Large intestine (tissue), 3 donors: ENCODE data around the gene PDE4D. TPM values are rescaled to one million over a fixed set of nuclear protein-coding genes. Genes with fewer than 3 reads are reported as not detected.
A peak's percentile ranks its signal among the peaks of the same experiment; 100 is the strongest.

Experiments
- DNase-seq, 2 donors: peaks; one replicate each; pipeline versions ENCODE4 v3.0.0 to v3.0.0-alpha.2; 2013
- H3K27ac ChIP-seq: one replicate; pipeline ENCODE4 v1.5.1; 2013; ENCODE audit warnings: low read length
- H3K27me3 ChIP-seq: 2 replicates; pipeline ENCODE4 v1.6.1; 2013; ENCODE audit warnings: low read length; ENCODE audit not compliant: control insufficient read depth, insufficient read depth
- H3K36me3 ChIP-seq: 2 replicates; pipeline ENCODE4 v1.6.1; 2013; ENCODE audit warnings: low read length; ENCODE audit not compliant: control insufficient read depth, insufficient read depth
- H3K4me1 ChIP-seq: one replicate; pipeline ENCODE4 v1.6.1; 2013; ENCODE audit warnings: low read length; ENCODE audit not compliant: control insufficient read depth, insufficient read depth
- H3K4me3 ChIP-seq: one replicate; pipeline ENCODE4 v1.5.1; 2013; ENCODE audit warnings: low read length
- H3K9me3 ChIP-seq: one replicate; pipeline ENCODE4 v1.6.1; 2013; ENCODE audit warnings: mild to moderate bottlenecking, low read depth, low read length, moderate library complexity; ENCODE audit not compliant: control insufficient read depth
- WGBS: methylation state at CpG from one replicate; pipeline ENCODE4 v1.1.5; 2013; ENCODE audit warnings: low lambda C conversion rate; ENCODE audit not compliant: insufficient coverage; 5-methylcytosine and 5-hydroxymethylcytosine counted together
- polyA plus RNA-seq: library from polyadenylated mRNA; unstranded; fragments of 120-200 nt; gene quantifications from one replicate; pipeline ENCODE4 v1.2.1, GENCODE V29; 2013

Gene PDE4D
- polyA plus RNA-seq, 1 donor, result 13.5 TPM

DNA sequence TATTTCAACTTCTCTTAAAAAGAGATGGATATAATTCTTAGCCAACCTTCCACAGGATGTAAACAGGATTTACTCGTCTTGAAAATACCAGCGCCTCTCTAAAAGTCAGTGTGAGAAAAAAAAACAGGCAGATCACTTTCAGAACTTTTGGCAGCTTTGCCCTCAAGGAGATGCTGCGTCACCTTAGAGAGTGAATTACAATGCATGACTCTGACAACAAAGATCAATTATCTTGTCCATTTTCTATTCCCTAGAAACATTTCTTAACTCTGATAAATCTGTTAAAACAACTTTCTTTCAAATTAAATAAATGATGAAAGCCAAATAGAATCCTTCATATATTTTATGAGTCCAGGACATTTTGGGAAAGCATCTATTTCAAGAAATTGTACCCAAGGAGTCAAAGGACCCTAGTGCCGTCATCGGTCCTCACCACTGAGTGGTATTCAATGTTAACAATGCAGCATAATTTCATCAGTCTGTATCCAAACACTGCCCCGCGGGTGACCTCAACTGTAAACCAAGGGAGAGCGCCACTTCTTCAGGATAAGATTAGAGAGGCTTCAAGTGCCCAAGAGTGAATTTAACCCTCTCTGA, 536.0 kb downstream of the PDE4D start:
- Histone ChIP-seq H3K36me3 (no peaks in the 10 kb centered on the region), H3K4me1 (peaks cover 19% of the 10 kb centered on the region), H3K9me3 (no peaks in the 10 kb centered on the region), H3K4me3 (no peak overlapping the region), H3K27ac (peak overlapping the region; percentile 1), H3K27me3 (no peaks in the 10 kb centered on the region)
- no CpG with 5 or more reads among the region's 8 CpGs for WGBS
- DNase-seq, result peak in 1 of 2 donors; percentile 27

DNA sequence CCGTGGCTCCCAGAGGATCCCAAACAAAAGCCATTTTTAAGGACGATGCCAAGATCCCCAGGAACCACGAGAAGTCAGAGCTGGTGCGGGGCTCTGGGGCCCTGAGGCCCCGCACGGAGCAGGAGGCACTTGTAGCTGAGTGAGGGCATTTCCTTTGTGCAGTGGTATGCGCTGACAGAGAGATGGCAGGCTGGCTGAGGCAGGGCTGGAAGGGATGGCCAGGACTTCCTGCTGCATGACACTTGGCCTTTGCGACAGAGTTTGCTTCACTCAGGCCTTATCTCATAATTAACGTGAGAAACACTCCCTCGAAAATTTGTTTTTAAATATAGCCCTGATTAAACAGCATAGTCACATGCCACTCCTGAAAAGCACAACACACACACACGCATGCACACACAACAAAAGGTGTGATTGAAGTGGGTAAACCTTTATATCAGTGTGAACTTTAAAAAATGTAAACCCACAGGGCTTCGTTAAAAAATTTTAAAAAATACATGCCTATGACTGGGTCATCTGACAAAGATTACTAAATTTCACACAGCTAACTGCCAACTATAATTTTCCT, 536.6 kb downstream of the PDE4D start:
- H3K4me1 ChIP-seq, result peaks cover 19% of the 10 kb centered on the region
- no peak overlapping the region for H3K27ac ChIP-seq
- no peaks in the 10 kb centered on the region for H3K27me3 ChIP-seq
- WGBS, result no CpG with 5 or more reads among the region's 12 CpGs
- no peak overlapping the region for H3K4me3 ChIP-seq
- H3K36me3 ChIP-seq, result no peaks in the 10 kb centered on the region
- no peaks in the 10 kb centered on the region for H3K9me3 ChIP-seq
- DNase-seq, result peak; percentile 49 to 75

DNA sequence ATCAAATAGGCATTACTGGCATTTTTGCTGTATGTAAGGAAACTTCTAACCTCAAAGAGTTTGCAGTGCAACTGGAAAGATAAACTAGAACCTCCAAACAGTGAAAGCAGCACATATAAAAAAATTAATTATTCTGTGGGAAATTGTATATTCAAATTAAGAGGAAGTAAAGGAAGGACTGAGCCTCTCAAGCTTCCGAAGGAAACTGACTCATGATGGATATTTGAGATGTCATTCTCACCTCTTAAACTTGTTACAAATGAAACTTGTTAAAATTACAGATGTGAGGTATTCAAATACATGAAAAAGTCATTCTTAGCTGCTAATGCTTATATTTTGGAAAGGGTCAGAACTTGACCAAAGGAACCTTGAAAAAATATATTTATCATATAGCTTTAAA, 538.7 kb downstream of the PDE4D start:
- no peak for DNase-seq
- Histone ChIP-seq H3K9me3 (no peaks in the 10 kb centered on the region), H3K27ac (no peak overlapping the region), H3K27me3 (no peaks in the 10 kb centered on the region), H3K4me3 (no peak overlapping the region), H3K4me1 (peaks cover 19% of the 10 kb centered on the region), H3K36me3 (no peaks in the 10 kb centered on the region)
- 86% methylated on average over 1 of the region's 1 CpG for WGBS

DNA sequence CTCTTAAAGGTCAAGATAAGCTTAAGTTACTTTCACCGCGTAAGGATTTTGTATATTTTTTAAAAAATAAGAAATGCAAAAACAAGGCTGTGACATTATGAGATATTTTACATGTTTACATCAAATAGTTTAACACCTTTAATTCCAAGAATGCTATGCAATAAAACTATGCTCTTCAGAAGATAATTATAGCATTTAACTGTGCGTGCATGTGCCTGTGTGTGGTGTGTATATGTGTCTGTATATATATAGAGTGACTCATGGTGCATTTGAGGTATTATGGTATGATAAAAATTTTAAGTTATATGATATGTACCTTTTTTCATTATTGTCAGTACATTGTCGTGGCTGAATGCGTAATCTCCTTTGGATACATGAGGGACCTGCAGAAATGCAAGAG, 539.3 kb downstream of the PDE4D start:
- Histone ChIP-seq H3K4me3 (no peak overlapping the region), H3K27me3 (no peaks in the 10 kb centered on the region), H3K27ac (no peak overlapping the region), H3K9me3 (no peaks in the 10 kb centered on the region), H3K4me1 (peaks cover 19% of the 10 kb centered on the region), H3K36me3 (no peaks in the 10 kb centered on the region)
- DNase-seq, result no peak
- 100% methylated on average over 2 of the region's 5 CpGs for WGBS

DNA sequence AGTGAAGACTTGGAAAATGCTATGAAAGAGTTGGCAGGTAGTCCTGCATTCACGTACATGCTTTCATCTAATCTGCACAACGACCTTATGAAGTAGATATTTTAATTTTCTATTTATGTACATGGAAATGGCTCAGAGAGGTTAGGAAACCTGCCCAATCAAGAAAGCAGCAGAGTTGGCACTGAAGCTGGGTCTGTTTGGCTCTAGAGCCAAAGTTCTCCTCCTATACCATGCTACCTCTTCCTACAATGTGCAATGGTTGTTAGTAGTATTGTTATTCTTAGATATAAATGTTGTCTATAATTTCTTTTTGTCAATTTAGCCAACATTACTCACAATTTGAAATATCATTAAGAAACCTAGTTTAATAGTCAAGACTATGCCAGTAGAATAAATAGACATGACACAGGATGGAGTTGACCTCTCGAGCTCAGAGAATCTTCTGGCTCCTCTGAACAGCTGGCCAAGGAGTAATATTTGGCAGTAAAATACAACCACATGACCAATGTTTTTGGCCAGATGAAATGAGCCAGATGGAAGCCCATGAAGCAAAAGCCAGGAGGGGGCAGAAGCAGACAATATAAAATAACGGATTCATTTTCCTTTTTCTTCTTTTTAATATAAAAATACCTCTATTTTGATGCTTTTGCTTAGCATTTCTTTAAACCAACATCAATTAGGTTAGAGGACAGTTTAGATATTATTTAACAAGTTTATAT, 542.3 kb downstream of the PDE4D start:
- Histone ChIP-seq H3K27me3 (no peaks in the 10 kb centered on the region), H3K9me3 (no peaks in the 10 kb centered on the region), H3K27ac (no peak overlapping the region), H3K4me3 (no peak overlapping the region), H3K36me3 (no peaks in the 10 kb centered on the region), H3K4me1 (no peaks in the 10 kb centered on the region)
- peak in 1 of 2 donors; percentile 8 for DNase-seq
- 83% methylated on average over 1 of the region's 4 CpGs for WGBS

GRCh38 chr5:59348189-59348588, 545.3 kb downstream of the PDE4D start:
- no peak for DNase-seq
- Histone ChIP-seq H3K27me3 (no peaks in the 10 kb centered on the region), H3K36me3 (no peaks in the 10 kb centered on the region), H3K9me3 (no peaks in the 10 kb centered on the region), H3K4me1 (no peaks in the 10 kb centered on the region), H3K27ac (no peak overlapping the region), H3K4me3 (no peak overlapping the region)

GRCh38 chr5:59346982-59347381, 546.5 kb downstream of the PDE4D start:
- no peak overlapping the region for H3K27ac ChIP-seq

GRCh38 chr5:59346514-59346913, 547.0 kb downstream of the PDE4D start:
- no peak overlapping the region for H3K4me3 ChIP-seq
- no peaks in the 10 kb centered on the region for H3K36me3 ChIP-seq
- no peak for DNase-seq
- H3K27ac ChIP-seq, result no peak overlapping the region
- H3K9me3 ChIP-seq, result no peaks in the 10 kb centered on the region
- 72% methylated on average over 2 of the region's 7 CpGs for WGBS
- H3K27me3 ChIP-seq, result no peaks in the 10 kb centered on the region
- no peaks in the 10 kb centered on the region for H3K4me1 ChIP-seq

More at GRCh38 chr5:59346982-59347381, 546.5 kb downstream of the PDE4D start:
- Histone ChIP-seq H3K36me3 (no peaks in the 10 kb centered on the region), H3K4me3 (no peak overlapping the region), H3K4me1 (no peaks in the 10 kb centered on the region), H3K27me3 (no peaks in the 10 kb centered on the region), H3K9me3 (no peaks in the 10 kb centered on the region)
- DNase-seq, result no peak
- 91% methylated on average over 1 of the region's 1 CpG for WGBS

GRCh38 chr5:59342181-59342580, 551.3 kb downstream of the PDE4D start:
- Histone ChIP-seq H3K27me3 (no peaks in the 10 kb centered on the region), H3K36me3 (no peaks in the 10 kb centered on the region), H3K9me3 (no peaks in the 10 kb centered on the region), H3K4me1 (no peaks in the 10 kb centered on the region), H3K27ac (no peak overlapping the region), H3K4me3 (no peak overlapping the region)
- WGBS, result no CpG with 5 or more reads among the region's 3 CpGs
- no peak for DNase-seq

DNA sequence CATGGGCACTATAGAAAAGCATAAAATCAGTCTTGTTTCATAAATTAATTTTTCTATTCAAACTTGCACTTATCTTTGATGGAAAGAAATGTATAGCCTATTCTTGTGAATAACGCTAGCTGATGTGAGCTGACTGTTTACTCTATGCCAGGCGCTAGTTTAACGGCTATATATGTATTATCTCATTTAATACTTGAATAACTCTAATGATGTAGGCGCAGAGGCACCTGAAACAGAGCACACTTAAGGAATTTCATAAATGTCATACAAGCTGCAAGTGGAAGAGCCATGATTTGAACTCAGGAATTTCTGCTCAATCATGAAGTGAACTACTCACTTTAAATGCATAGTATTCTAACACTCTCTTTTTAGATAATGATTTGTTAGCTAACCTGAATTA, 551.8 kb downstream of the PDE4D start:
- no peak for DNase-seq
- Histone ChIP-seq H3K27me3 (no peaks in the 10 kb centered on the region), H3K4me1 (no peaks in the 10 kb centered on the region), H3K4me3 (no peak overlapping the region), H3K36me3 (no peaks in the 10 kb centered on the region), H3K9me3 (no peaks in the 10 kb centered on the region), H3K27ac (no peak overlapping the region)
- 100% methylated on average over 1 of the region's 4 CpGs for WGBS
